Natural killer cell (primary cell): Measurements from ENCODE around the gene PATL1. TPM values are rescaled to one million over a fixed set of nuclear protein-coding genes. Genes with fewer than 3 reads are reported as not detected.

Source experiments
- ATAC-seq, 3 donors: fragments of 150-1000 bp in 2 of 3; fragments of 200-7000 bp in 1 of 3; cut with Tn5 transposase; 1 replicate in 1 of 3; 2 replicates in 2 of 3; pipeline ENCODE4 v1.10.0; 2021; ENCODE audit warnings: mild to moderate bottlenecking in 2 of 3, moderate library complexity in 2 of 3
- DNase-seq, 2 donors: peaks; one replicate each; pipeline versions ENCODE4 v3.0.0 to v3.0.0-alpha.2; 2013 to 2021; ENCODE audit warnings: mixed read lengths in 1 of 2
- H3K27ac ChIP-seq: one replicate; pipeline ENCODE4 v1.5.1; 2013; ENCODE audit warnings: mild to moderate bottlenecking, low read length
- H3K27me3 ChIP-seq: one replicate; pipeline ENCODE4 v1.6.1; 2013; ENCODE audit warnings: low read length; ENCODE audit not compliant: control insufficient read depth, insufficient read depth
- H3K36me3 ChIP-seq: one replicate; pipeline ENCODE4 v1.6.1; 2013; ENCODE audit warnings: low read length; ENCODE audit not compliant: control insufficient read depth, insufficient read depth
- H3K4me1 ChIP-seq: one replicate; pipeline ENCODE4 v1.6.1; 2013; ENCODE audit warnings: low read length; ENCODE audit not compliant: control insufficient read depth, insufficient read depth
- H3K4me3 ChIP-seq: one replicate; pipeline ENCODE4 v1.5.1; 2013; ENCODE audit warnings: low read length
- H3K9me3 ChIP-seq: one replicate; pipeline ENCODE4 v1.6.1; 2013; ENCODE audit warnings: low read length; ENCODE audit not compliant: control insufficient read depth, insufficient read depth
- H3K27ac Mint-ChIP-seq, 2 donors: one replicate each; pipeline ENCODE4 v1.8.0; 2022; ENCODE audit warnings: mild to moderate bottlenecking in 2 of 2, mixed read lengths in 2 of 2, moderate library complexity in 1 of 2
- H3K27me3 Mint-ChIP-seq, 2 donors: one replicate each; pipeline ENCODE4 v1.8.0; 2022; ENCODE audit warnings: low read depth in 2 of 2, mixed read lengths in 2 of 2
- H3K36me3 Mint-ChIP-seq: one replicate; pipeline ENCODE4 v1.8.0; 2022; ENCODE audit warnings: mixed read lengths
- H3K4me1 Mint-ChIP-seq, 2 donors: one replicate each; pipeline ENCODE4 v1.8.0; 2022; ENCODE audit warnings: mixed read lengths in 2 of 2
- H3K4me3 Mint-ChIP-seq: one replicate; pipeline ENCODE4 v1.8.0; 2022; ENCODE audit warnings: mild to moderate bottlenecking, moderate library complexity, mixed read lengths
- H3K9me3 Mint-ChIP-seq, 2 donors: one replicate each; pipeline ENCODE4 v1.8.0; 2022; ENCODE audit warnings: mixed read lengths in 2 of 2
- CTCF ChIP-seq: fragments of 200-600 bp; IDR thresholded peaks from one replicate; pipeline ENCODE4 v1.8.0; 2022; ENCODE audit warnings: antibody characterized with exemption
- WGBS: methylation state at CpG from one replicate; pipeline ENCODE4 v1.1.7; 2013; ENCODE audit warnings: missing lambda C conversion rate; ENCODE audit not compliant: insufficient coverage; 5-methylcytosine and 5-hydroxymethylcytosine counted together
- intact Hi-C: fragments of 100-400 bp; cut with micrococcal nuclease; formaldehyde crosslinking; loops from one replicate; pipeline ENCODE4 v1.14.2; 2022
- total RNA-seq, 4 donors: library from RNA; stranded (reverse); fragments of 120-200 nt in 1 of 4; gene quantifications; one replicate each; pipeline versions ENCODE4 v1.2.3 to v1.2.4, GENCODE V29; 2013 to 2022

The PATL1 gene
- total RNA-seq, 3 donors from 2014 or later (not counting 1 experiment from before 2014, with no cell fraction given) = 56.8 to 69.4 (median 58.1) TPM

GRCh38 chr11:59601788-59602187 lies 67.0 kb downstream of the PATL1 start:
- Mint-ChIP-seq H3K9me3 (no peaks in the 10 kb centered on the region), H3K27ac (peak overlapping the region in 1 of 2 donors; percentile 14), H3K27me3 (no peaks in the 10 kb centered on the region), H3K4me3 (no peak overlapping the region), H3K4me1 (peaks cover 17 to 23% of the 10 kb centered on the region in 2 donors), H3K36me3 (peaks cover 43% of the 10 kb centered on the region)
- no peaks in the 10 kb centered on the region for H3K27me3 ChIP-seq
- H3K4me1 ChIP-seq = no peaks in the 10 kb centered on the region
- ATAC-seq = no peak
- intact Hi-C loops = no loop called here
- peaks cover 83% of the 10 kb centered on the region for H3K36me3 ChIP-seq
- DNase-seq = no peak
- no peaks in the 10 kb centered on the region for H3K9me3 ChIP-seq
- no peak overlapping the region for H3K27ac ChIP-seq
- WGBS = 93% methylated on average over 4 of the region's 4 CpGs
- no peak overlapping the region for H3K4me3 ChIP-seq
- no peak for TF ChIP-seq CTCF

- TF ChIP-seq CTCF = no peak
- H3K27ac Mint-ChIP-seq = no peak overlapping the region
- 96% methylated on average over 3 of the region's 4 CpGs for WGBS
- peaks cover 32% of the 10 kb centered on the region for H3K36me3 Mint-ChIP-seq
- Histone ChIP-seq H3K36me3 (peaks cover 79% of the 10 kb centered on the region), H3K4me1 (no peaks in the 10 kb centered on the region), H3K27me3 (no peaks in the 10 kb centered on the region), H3K27ac (no peak overlapping the region), H3K4me3 (no peak overlapping the region), H3K9me3 (no peaks in the 10 kb centered on the region)
- H3K4me1 Mint-ChIP-seq = peaks cover 12 to 18% of the 10 kb centered on the region in 2 donors
- no peak overlapping the region for H3K4me3 Mint-ChIP-seq
- DNase-seq = no peak
- no peak for ATAC-seq
- H3K27me3 Mint-ChIP-seq = no peaks in the 10 kb centered on the region
- no peaks in the 10 kb centered on the region for H3K9me3 Mint-ChIP-seq
- intact Hi-C loops = no loop called here
These were observed 68.2 kb downstream of the PATL1 start for GRCh38 chr11:59600636-59601035.

GRCh38 chr11:59600234-59600633 lies 68.6 kb downstream of the PATL1 start:
- Mint-ChIP-seq H3K36me3 (peaks cover 32% of the 10 kb centered on the region), H3K4me1 (peaks cover 12 to 18% of the 10 kb centered on the region in 2 donors), H3K4me3 (no peak overlapping the region), H3K27me3 (no peaks in the 10 kb centered on the region), H3K27ac (no peak overlapping the region), H3K9me3 (no peaks in the 10 kb centered on the region)
- DNase-seq = no peak
- Histone ChIP-seq H3K4me3 (no peak overlapping the region), H3K27me3 (no peaks in the 10 kb centered on the region), H3K36me3 (peaks cover 75% of the 10 kb centered on the region), H3K27ac (no peak overlapping the region), H3K9me3 (no peaks in the 10 kb centered on the region), H3K4me1 (no peaks in the 10 kb centered on the region)
- no peak for TF ChIP-seq CTCF
- WGBS = 100% methylated on average over 2 of the region's 2 CpGs
- no peak for ATAC-seq
- intact Hi-C loops = no loop called here

- H3K36me3 ChIP-seq = peaks cover 79% of the 10 kb centered on the region
- ATAC-seq = no peak
- H3K27me3 ChIP-seq = no peaks in the 10 kb centered on the region
- no CpG with 5 or more reads among the region's 1 CpG for WGBS
- intact Hi-C loops = no loop called here
- no peaks in the 10 kb centered on the region for H3K4me1 ChIP-seq
- no peak for TF ChIP-seq CTCF
- no peak overlapping the region for H3K4me3 ChIP-seq
- Mint-ChIP-seq H3K27ac (no peak overlapping the region), H3K4me1 (peaks cover 10 to 16% of the 10 kb centered on the region in 2 donors), H3K27me3 (no peaks in the 10 kb centered on the region), H3K4me3 (no peak overlapping the region), H3K36me3 (peaks cover 32% of the 10 kb centered on the region), H3K9me3 (no peaks in the 10 kb centered on the region)
- no peaks in the 10 kb centered on the region for H3K9me3 ChIP-seq
- H3K27ac ChIP-seq = no peak overlapping the region
- DNase-seq = no peak
These were observed 69.9 kb downstream of the PATL1 start for GRCh38 chr11:59598961-59599360.
